HG02571 (cell line): Measurements from ENCODE around the gene SAMD14.

Experiments
- ATAC-seq: cut with Tn5 transposase; IDR thresholded peaks from one replicate; pipeline ENCODE4 v1.9.1; 2021; ENCODE audit warnings: mild to moderate bottlenecking, moderate library complexity; ENCODE audit not compliant: unreplicated experiment

The SAMD14 gene

DNA sequence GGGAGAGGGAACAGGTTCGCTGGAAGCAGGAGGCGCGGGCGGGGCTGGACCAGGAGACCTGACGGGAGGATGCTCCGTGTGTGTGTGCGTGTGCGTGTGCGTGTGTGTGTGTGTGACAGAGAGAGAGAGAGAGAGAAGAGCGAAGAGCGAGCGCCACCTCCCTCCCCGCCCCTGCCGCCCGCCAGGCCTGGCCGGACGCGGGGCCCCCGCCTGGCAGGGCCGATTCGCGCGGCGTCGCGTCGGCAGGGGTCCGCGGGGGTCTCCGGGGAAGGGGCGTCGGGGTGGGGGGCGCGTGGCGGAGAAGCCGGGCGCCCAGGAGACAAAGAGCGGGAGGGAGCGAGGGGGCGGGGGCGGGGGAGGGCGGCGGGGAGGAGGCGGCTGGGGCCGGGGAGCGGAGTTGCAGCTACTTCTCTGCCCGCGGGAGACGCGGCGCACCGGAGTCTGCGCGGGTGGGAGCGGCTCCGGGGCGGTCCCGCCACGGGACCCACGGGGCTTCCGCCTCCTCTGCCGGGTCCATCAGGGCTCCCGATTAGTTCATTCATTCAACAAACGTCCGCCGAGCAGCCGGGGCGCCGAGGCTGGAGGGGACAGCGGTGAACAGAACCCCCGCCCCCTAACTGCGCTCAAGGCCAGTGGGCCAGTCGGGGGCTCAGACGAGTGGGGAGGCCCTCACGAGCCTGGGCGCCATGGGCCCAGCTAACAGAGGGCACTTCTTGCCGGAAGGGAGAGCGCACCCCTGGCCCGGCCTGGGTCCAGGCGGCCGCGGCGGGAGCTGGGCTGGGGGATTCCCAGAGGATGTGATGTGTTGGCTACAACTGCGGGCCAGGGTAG is at the start of gene SAMD14:
Gene SAMD14 (minus strand): TSS at position 433 of the 831 bp plus-strand sequence. CDS start 5,201 bp downstream, outside the sequence.
- ATAC-seq: no peak

- no peak for ATAC-seq
These were observed 48.2 kb upstream of the SAMD14 start for GRCh38 chr17:50177983-50178834.

GRCh38 chr17:50177476-50177875 is 47.5 kb upstream of the SAMD14 start:
- no peak for ATAC-seq

GRCh38 chr17:50176559-50177357 is 46.8 kb upstream of the SAMD14 start:
- no peak for ATAC-seq

- ATAC-seq: no peak
These were observed 45.3 kb upstream of the SAMD14 start for GRCh38 chr17:50175035-50175807.

DNA sequence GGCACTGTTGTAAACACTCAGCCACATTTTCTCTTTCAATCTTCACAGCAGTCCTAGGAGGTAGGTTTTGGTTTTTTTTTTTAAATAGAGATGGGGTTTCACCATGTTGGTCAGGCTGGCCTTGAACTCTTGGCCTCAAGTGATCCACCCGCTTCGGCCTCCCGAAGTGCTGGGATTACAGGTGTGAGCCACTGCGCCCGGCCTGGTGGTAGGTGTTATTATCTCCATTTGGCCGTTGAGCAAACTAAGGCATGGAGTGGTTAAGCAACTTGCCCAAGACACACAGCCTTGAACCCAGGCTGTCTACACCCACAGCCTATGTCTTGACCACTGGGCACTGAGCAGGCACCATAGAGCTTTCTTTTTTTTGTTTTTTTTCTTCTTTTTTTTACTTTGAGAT is 44.5 kb upstream of the SAMD14 start:
- no peak for ATAC-seq

DNA sequence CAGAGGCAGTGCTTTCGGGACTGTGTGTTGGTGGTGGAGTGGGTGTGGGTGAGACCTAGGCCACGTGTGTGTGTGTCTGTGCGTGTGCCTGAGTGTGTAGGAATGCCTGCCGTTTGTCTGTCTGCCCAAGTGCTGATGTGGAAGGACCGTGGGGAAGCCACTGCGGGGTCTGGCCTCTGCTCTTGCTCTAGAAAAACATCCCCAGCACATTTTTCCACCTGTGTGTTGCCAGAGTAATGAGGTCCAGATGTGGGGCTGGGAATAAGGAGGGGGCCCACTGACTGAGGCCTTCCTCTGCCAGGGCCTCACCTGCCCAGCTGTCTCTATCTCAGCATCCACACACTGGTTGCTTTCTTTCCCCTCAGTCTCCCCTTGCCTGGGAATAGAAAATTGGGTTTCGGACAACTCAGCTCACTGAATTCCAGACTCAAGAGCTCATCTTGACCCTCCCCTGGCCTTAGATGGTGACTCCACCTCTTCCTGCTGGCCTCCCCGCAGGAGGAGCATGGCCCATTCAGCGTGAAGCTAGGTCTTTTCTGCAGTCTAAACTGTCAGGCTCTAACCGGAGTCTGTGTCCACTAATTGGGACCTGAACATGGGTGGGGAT is 43.5 kb upstream of the SAMD14 start:
- ATAC-seq: no peak

DNA sequence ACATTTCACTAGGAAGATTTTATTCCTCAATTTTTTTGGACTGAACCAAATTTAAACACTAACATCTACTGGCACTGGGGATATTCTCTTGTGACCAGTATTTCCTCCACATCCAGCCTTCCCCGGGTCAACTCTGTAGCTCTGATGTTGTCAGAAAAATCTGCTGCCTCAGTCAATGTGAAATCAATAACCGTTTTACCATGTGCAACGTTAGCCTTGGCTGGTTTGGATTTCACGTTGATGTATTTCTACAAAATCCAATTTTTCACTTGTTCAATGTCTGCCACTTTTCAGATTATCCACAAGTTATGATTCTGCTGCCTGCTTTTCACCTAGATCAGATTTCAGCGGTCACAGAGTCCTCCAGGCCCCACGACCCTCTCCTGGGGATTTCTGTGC is 43.0 kb upstream of the SAMD14 start:
- no peak for ATAC-seq

GRCh38 chr17:50172130-50172529 is 42.2 kb upstream of the SAMD14 start:
- no peak for ATAC-seq

GRCh38 chr17:50171371-50172071 is 41.6 kb upstream of the SAMD14 start:
- no peak for ATAC-seq

DNA sequence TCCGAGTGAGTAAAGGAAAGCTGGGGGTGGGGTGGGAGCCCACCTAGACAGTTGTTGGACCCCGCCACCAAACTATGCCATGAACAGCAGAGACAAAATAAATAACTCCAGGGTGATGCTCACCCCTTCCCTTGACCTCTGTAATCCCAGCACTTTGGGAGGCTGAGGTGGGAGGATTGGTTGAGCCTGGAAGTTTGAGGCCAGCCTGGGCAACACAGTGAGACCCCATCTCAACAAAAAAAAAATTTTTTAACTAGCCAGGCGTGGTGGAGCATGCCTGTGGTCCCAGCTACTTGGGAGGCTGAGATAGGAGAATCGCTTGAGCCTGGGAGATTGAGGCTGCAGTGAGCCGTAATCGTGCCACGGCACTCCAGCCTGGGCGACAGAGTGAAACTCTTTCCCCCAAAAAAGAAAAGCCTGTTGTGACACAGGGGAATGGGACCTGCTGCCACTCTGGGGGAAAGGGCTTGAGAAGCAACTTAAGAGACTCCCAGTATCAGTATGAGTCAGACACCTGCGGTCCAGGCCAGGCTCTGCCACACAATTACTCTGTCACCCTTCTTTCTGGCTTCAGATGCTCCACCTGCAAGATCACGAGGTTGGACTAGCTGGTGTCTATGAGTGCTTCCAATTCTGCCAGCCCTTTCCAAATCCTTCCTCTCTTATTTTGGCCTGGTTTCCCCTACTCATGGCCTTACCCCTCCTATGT is 40.9 kb upstream of the SAMD14 start:
- ATAC-seq: peak; percentile 45

- ATAC-seq: no peak
These were observed 40.0 kb upstream of the SAMD14 start for GRCh38 chr17:50169881-50170459.

GRCh38 chr17:50169121-50169764 is 39.3 kb upstream of the SAMD14 start:
- no peak for ATAC-seq

DNA sequence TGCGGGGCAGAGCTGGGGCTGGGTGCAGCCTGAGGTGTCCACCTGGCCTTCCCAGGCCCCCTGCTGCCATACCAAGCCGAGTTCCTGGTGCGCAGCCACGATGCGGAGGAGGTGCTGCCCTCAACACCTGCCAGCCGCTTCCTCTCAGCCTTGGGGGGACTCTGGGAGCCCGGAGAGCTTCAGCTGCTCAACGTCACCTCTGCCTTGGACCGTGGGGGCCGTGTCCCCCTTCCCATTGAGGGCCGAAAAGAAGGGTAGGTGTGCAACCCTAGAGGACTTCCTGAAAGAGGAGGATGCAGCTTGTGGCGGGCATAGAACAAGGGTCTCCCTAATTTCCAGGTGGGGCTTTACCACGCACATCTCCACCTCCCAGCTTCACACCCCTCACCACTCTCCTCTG is 38.4 kb upstream of the SAMD14 start:
- ATAC-seq: no peak

DNA sequence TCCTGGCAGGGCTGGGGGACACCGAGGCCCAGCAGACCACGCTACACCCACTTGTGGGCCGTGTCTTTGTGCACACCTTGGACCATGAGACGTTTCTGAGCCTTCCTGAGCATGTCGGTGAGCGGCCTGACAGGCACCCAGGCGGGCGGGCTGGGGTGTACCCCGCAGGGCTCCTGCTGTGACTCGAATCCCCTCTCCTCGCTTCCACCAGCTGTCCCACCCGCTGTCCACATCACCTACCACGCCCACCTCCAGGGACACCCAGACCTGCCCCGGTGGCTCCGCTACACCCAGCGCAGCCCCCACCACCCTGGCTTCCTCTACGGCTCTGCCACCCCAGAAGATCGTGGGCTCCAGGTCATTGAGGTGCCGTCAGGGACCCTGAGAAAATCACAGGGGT is 37.4 kb upstream of the SAMD14 start:
- no peak for ATAC-seq

DNA sequence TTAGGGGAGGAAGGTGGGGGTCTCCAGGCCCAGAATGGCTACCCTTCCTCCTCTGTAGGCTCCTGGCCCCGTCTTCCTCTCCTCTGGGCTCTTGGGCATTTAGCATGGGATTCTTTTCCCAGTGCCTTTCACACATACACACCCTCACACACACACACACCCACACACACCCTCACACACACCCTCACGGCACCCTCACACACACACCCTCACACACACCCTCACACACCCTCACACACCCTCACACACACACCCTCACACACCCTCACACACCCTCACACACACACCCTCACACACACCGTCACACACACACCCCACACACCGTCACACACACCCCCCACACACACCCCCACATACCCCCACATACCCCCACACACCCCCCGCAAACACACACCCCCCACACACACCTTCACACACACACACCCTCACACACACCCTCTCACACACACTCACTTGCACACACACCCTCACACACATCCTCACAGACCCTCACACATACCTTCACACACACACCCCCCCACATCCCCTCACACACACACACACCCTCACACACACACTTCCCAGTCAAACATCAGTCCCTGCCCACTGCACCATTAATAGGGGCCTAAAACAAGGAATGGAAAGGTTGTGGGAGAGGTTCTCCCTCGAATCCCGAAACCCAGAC is 36.7 kb upstream of the SAMD14 start:
- ATAC-seq: no peak

DNA sequence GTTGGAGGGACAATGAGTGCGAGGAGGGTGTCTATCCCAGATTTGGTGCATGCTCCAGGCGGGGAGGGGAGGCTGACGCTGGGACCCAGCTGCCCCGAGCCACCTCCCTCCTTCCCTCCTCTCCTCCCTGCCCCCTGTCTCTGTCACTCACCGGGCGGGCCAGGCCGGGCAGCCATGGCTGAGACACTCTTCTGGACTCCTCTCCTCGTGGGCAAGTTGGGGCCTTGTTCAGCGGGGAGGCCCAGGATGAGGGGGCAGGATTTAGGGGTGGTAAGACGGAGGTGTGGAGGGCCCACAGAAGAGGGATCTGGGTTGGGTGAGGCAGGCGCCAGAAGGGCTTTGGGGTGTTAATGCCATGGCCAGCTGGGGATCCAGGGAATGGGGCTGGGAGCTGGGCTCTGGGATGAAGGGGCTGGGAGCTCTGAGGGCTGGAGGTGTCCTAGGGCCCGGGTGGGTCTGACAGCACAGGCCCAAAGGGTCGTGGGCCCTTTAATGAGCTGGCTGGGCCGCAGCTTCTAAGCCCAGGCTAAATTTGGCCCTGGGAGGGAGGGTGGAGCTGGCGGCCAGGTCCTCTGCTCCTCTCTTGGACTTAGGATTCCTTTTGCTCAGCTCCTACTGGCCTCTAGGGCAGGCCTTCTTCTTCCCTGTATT is 36.0 kb upstream of the SAMD14 start, which contains the start of gene SGCA:
Gene SGCA (plus strand): TSS at position 139 of the 651 bp plus-strand sequence. CDS start 36 bp downstream, at position 175.
- no peak for ATAC-seq
